DMS79 (cell line): Measurements from ENCODE around the gene CRYBG1.

Source experiments
- DNase-seq: peaks from one replicate; lab custom pipeline; 2025; lab: John Stamatoyannopoulos, UW

The CRYBG1 gene

DNA sequence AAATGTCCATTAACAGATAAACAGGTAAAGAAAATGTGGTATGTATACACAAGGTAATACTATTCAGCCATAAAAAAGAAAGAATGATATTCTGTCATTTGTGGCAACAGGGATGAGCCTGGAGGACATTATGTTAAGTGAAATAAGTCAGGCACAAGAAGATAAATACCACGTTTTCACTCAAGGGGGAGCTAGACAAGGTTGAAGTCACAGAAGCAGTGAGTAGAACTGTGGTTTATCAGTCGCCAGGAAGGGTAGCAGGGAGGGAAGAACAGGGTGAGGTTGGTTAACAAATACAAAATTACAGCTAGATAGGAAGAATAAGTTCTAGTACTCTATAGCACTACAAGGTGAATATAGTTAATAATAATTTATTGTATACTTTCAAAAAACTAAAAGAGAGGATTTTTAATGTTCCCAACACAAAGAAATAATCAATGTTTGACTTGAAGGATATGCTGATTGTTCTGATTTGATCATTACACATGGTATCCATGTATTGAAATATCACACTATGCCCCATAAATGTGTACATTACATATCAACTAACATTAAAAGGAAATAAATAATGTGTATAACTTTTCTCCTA lies 247.7 kb downstream of the CRYBG1 start:
- no peak for DNase-seq

DNA sequence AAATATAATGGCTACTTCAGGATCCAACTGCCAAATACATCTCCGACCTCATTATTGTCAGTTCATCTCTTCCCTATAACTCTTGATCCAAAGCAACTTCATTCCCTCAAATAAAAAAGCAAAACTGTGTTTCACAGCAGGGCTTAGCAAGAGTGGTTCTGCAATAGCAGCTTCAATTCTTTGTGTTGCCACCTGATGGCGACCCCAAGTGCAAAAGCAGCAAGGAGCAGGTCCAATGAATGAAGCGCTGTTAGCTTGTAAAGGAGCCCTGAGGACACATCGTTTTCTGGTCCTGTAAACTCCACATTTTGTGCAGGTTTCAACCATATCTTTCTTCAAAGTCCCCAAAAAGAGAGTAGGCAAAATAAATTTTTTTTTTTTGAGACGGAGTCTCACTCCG lies 249.2 kb downstream of the CRYBG1 start:
- DNase-seq, result no peak

DNA sequence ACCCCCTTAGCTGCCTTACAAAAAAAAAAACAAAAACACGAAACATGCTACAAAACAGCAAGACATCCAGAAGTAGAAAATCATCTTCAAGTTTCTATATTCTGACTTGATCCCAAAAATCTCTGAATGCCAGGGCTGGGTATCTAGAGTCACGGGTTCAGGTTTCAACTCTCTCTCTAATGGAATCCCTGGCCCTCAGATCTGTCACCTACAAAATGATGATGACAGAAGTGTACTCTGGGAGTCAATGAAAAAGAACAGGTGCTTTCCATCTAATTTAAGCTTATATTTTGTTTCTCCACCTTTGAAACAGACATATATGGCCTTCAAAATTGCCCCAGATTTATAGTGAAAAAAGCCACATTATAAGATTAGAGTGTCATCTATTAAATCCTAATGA lies 250.5 kb downstream of the CRYBG1 start:
- DNase-seq, result no peak

DNA sequence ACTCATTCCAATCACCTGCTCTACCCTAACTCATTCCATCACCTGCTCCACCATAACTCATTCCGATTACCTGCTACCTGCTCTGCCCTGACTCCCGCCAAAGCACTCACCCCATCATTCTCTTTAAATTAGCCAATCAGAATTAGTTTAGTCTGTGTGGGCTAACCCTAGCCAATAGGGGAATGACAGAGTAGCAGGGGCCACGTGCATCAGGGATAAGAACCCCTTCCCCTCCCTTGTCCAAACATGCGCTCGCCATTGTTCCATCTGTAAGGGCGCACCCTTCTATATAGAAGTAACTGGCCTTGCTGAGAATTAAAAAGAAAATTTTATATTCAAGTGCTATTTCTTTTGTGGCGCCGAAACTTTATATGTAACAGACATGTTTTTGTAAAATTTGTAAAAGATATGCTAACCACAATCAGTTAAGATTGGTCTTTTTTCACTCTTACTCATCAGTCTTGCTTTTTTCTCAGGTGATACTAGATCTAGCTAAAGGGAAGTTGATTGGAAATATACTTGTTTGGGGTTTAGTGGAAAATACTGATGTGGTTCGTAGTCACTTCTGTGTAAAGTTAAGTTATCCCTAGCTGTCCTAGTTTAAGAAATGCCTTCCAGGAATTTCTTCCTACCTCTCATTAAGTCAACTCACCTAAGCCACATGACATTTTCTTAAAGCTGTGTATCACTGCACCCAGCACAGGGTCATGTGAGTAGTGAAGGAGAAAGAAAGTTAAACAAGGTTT lies 252.3 kb downstream of the CRYBG1 start:
- DNase-seq, result no peak

DNA sequence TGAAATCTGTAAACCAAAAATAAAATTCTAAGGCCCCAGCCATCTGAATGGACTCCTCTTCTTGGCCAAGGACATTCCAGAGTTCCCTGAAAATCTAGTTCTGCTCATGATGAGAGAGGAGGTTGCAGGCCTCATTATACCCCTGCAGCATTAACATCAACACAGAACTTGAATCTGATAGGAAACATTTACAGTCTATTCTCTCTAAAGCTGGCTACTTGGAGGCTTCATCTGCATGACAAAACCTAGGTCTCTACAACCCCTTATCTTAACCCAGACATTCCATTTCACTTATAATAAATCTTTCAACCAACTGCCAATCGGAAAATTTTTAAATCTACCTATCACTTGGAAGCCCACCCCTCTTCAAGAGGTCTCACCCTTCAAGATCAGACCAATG lies 253.1 kb downstream of the CRYBG1 start:
- no peak for DNase-seq

DNA sequence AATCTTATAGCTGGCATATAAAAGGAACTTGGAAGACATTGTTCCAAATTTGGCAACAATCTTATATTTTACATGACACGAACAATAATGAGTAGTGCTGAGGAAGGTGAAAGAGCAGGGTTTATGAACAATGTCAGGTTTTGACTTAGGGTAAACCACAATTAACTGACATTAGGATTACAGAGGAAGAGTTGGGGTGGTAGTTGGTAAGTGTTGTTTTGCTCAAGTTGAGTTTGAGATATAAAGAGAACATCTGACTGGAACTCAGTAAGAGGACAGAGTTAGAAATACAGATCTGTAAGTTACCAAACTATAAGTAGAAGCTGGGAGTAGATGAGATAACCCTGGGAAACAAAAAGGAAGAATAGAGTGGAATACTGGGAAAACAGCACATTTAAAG lies 253.6 kb downstream of the CRYBG1 start:
- no peak for DNase-seq

DNA sequence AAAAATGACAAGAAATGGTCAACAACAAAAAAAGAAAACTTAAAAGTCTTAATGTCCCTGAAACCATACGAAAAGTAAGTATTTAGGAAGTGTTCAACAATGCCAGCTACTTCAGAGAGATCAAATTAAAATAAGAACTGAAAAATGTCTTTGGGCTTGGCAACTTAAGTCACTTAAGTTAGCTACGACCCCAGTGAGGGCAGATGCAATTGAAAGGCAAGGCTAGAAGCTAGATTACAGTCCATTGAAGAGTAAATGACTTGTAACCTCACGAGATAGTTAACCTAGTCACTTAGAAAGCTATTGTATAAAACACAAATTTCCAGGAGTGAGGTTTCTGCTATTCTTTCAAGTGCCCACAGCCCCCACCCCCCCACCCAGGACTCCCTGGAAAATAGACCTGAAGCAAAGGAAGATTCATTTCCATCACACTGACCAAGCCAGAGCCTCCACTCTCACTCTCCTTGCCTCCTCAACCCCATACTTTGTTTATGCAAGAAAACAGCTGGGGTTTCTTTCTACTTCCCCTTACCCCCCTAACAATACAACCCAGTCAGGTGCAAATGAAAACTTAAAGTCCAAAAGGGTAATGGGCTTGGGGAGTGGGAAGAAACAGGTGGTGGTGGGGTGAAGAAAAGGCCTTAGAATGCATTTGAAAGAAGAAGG lies 254.2 kb downstream of the CRYBG1 start:
- no peak for DNase-seq

DNA sequence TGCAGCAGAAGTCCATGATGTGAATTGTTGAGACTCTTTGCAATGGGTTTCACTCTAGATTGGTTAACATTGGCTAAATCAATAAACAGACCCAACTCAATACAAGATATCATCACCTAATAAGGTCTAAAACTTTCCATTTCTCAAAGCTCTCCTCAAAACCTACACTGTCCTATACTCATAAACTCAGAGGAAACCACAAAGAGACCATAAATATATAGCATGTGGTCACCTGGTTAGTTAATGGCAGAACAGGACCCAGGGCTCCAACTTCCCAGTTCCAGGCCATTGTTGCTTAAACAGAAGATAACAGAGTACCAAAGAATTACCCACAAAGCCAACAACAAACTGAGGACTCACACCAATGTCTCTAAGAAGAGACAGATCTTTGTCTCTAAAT lies 256.8 kb downstream of the CRYBG1 start:
- no peak for DNase-seq

DNA sequence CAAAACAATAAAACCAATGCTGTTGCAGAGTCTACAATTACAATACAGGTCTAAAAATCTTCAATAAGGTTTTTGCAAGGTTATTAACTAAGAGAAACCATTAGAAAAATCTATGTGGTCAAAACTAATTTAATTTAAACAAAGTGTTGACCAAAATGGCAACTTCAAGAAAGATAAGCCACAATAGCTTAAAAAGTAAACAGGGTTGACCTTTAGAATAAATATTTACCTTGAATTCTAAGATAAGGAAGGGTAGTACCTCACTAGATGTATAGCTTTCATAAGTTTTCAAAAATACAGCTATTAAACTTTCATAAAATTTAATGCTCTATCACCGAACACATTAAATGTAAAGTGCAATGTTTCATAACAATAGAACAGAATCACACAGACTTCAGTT lies 257.3 kb downstream of the CRYBG1 start:
- DNase-seq, result no peak

DNA sequence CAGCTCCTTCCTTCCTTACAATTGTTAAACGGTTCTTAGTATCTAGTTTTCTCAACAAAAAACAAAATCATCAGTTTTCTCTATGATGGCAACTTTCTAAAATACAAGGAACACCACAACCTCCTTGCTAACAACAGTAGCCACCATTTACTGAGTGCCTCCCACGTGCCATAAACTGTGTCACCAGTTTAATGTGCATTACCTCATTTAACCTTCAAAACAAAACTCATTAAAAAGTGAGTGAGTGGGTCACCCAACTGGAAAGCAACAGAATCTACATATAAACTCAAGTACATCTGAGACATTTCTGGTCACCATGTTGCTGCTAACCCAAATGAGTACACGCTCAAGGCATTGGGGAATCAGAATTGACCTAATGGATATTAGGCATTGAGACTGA lies 257.8 kb downstream of the CRYBG1 start:
- DNase-seq, result no peak

DNA sequence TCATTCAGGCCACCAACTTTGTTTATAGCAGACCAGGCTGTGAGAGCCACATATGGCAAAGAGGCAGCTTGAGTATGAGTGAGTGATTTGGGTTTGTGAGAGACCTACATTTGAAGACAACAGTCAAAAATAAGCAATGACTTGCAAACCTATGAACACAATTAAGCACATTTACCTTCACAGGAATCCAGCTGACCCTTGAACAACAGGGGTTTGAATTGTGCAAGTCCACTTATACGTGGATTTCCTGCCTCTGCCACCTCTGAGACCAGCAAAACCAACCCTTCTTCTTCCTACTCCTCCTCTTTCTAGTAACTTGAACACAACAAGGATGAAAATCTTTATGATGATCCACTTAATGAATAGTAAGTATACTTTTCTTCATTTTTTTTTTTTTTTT lies 258.7 kb downstream of the CRYBG1 start:
- no peak for DNase-seq

DNA sequence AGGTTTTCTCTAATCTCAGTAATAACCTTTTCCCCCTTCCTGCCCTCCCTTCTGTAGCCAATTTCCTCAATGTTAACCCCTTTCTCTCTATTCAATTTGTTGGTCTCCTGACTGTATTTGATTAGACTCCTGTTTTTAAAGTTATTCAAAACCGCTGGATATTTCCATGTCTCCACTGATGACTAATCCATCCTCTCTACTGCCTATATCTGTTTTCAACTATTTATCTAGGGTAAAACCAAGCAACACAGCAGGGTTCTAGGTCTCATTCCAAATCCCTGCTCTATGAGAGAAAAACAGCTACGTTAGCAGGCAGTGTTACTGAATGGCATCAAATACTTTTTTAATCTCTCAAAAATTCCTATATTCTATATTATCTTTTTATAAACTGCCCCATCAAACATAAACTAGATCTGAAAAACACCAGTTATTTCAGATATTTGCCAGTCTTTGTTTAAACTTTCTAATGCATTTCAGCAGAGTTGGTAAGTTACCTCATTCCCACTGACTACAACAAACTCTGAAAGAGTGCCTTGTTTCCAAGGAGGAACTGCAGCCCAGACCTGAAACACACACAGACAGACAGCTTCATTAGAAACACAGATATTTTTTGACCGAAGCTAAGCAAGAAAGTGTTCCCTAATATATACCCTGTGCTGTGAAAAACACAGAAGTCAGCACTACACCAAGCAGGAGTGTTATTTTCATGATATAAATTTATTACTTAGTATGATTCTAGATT lies 260.6 kb downstream of the CRYBG1 start:
- no peak for DNase-seq
